ENCODE data around the gene SLC7A1.

The SLC7A1 gene

DNA sequence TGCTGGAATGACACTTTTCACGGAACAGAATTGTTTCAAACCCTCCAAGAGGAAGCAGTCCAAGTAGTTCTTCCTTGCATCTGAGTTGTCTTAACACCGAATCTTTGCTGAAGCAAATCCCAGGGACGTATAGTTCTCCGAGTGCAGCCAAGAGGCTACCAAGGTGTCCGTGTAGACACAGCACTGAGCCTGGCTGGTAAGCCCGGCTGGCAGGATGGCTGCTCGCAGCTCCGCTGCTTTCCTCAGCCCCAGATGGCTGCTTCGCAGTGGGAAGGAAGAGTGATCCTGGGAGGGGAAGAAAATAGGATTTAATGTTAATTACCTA, 105.0 kb downstream of the SLC7A1 start:
- no peak for DNase-seq (ENCODE audit: low read depth in 2 of 2)

DNA sequence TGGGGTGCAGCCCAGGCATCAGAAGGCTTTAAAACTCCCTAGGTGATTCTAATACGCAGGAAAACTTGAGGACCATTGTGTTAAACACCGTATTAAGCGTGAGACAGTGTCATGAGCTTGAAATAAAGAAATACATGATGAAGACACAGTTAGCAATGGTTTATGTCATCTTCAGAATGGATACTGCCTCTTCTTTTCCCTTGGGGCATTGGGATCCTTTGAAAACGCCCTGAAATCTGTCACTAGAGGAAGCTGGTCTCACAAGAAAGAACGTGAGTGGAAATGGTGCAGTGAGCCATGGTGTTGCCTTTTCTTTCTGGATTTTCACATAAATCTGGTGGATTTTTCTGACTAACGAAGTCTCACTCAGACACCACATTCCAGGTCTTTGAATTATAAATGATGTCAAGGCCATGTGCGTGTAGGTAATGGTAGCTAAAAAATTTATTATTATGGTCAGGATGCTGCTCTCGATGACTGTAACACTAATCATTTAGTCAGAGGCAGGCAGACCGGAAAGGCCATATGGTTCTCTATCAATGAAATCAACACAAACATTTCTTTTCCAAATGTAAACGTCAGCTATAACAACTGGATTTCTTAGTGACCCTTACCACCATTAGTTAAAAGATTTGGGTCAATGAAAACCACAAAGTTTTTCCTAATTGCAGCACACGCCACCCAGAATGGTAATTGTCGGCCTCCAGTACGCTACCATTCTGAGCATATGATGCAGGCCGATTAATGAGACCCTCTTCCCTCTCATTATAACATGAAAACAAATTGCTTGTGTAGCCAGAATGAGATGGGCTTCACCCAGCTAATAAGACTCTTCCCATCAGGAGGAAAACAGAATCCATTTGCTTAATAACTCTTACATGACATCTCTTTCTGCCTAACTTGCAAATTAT, 105.6 kb downstream of the SLC7A1 start:
- no peak for DNase-seq (ENCODE audit: low read depth in 2 of 2)

DNA sequence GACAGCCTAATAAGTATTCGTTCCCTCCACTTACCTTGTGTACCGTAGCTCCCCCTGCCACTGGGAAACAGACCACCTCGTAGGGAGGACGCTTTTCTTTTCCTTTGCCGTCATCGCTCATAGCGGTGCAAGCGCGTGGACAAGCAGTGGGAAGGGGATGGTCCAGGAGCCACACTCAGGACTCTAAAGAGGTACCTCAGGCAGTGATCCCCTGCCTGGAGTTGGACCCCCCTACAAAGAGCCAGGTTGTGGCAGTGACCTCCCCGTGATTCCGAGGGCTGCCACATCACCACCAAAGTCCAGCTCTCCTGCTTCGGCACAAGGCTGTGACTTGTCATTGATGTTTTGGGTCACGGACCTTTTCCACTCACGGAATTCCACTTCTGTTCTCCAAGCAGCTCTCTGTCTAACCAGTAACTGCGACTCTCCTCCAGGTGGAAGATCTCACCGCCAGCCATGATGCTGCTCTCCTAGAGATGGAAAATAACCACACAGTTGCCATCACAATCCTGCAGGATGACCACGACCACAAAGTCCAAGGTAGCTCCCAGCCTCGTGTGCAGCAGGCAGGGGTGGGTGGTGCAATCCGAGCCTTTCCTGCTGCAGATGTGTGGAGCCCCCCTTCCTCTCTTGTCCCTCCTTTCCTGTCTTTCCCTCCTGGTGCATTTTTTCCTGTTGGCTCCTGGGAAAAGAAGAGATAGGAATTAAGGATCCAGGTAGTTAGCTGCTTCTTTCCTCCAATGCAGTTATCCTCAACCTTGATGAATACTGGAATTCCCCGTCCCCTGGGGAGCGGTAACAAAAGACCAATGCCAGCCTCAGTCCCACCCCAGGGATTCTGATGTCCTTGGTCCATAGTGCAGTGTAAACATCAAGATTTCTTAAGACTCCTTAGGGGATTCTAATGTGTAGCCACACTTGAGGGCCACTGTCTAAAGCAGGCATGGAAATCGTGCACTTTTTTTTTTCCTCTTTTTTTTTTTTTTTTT, 107.7 kb downstream of the SLC7A1 start:
- DNase-seq (ENCODE audit: low read depth in 2 of 2): no peak

GRCh38 chr13:29486551-29486950, 108.9 kb downstream of the SLC7A1 start:
- no peak for DNase-seq (ENCODE audit: low read depth in 2 of 2)

DNA sequence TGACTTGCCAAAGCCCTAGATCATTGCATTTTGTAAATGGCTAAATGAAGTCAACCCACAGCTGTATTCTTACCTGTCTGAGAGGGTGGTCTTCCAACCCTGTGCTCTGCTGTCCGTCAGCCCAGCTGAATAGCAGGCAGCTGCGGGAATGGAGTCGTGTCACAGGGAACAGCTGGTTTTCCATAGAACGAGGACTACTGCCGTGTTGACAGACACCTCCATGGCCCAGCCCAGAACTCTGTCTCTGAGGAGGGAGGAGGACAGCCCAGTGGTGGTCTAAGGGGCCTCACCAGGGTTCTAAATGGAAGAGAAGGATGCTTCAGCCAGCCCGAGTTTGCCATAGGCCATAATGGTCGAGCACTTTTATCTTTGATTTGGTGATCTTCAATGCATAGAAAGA, 110.7 kb downstream of the SLC7A1 start:
- no peak for DNase-seq (ENCODE audit: low read depth in 2 of 2)

DNA sequence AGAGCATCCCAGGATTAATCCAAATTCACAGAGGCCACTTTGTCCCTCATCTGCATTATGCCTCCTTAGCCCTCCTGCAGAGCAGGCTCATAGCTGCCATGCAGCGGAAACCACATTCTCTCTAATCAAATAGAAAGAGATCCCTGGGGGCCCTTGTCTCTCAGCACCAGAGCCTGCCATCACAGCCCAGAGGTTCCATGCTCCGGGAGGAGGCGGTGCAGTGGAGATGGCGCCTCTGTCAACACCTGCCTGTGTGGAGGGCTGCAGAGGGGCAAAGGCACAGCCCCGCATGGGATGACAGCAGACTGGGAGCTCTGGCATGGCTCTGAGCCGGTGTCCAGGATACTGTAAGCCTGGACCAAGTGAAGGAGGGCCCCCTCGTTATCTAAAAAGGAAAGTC, 111.3 kb downstream of the SLC7A1 start:
- no peak for DNase-seq (ENCODE audit: low read depth in 2 of 2)

GRCh38 chr13:29483623-29484022, 111.9 kb downstream of the SLC7A1 start:
- DNase-seq (ENCODE audit: low read depth in 2 of 2): no peak

GRCh38 chr13:29483211-29483610, 112.3 kb downstream of the SLC7A1 start:
- no peak for DNase-seq (ENCODE audit: low read depth in 2 of 2)

DNA sequence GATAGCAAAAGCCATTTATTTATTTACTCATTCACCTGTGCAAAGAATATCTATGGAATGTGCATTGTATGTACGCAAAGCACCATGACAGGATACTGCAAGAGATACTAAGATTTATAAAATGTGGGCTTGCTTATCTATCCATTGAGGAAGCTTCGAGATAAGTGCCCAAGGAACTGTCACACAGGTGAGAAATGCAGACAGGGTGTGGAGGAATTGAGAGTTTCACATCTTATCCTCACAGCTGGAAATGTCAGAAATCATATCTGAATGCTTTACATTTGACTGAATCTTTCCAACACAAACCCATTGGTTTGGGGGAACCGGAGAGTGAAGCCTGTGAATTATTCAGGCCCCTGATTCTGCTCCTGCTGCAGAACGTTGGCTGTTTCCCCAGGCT, 113.0 kb downstream of the SLC7A1 start:
- no peak for DNase-seq (ENCODE audit: low read depth in 2 of 2)

GRCh38 chr13:29481603-29482002, 113.9 kb downstream of the SLC7A1 start:
- no peak for DNase-seq (ENCODE audit: low read depth in 2 of 2)

GRCh38 chr13:29480893-29481525, 114.5 kb downstream of the SLC7A1 start:
- DNase-seq (ENCODE audit: low read depth in 2 of 2): no peak

GRCh38 chr13:29479716-29480492, 115.6 kb downstream of the SLC7A1 start:
- no peak for DNase-seq (ENCODE audit: low read depth in 2 of 2)

DNA sequence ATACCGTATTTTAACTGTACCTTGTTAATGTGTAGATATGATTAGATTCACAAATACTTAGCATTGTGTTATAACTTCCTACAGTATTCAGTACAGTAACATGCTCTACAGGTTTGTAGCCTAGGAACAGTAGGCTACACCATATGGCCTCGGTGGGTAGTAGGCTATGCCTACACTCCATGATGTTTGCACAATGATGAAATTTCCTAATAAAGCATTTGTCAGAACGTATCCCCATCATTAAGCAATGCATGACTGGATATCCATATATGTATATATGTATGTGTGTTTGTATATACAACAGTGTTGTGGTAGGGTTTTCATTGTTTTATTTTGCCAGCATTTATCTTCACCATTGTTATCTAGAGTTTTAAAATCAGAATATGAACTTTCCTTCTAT, 119.4 kb downstream of the SLC7A1 start:
- DNase-seq (ENCODE audit: low read depth in 2 of 2): no peak

GRCh38 chr13:29474991-29475390, 120.5 kb downstream of the SLC7A1 start:
- peak; percentile 77 to 78 for DNase-seq (ENCODE audit: low read depth in 2 of 2)

DNA sequence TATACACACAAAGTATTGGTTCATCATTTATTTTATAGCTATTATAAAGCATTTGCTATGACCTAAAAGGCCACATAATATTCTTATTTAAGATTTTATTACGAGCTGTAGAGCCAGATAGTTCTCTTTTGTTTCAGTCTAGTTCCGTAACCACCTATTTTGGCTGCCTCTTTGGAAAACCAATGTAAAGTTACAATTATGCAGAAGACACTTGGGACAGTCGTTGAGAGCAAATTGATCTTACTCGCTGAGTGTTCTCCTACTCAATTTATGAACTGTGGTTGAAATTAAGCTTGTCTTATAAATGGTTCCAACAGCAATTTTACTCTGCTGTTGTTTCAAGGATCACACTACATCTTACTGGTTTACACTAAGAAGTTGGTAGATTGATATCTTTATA, 122.3 kb downstream of the SLC7A1 start:
- DNase-seq (ENCODE audit: low read depth in 2 of 2): no peak

- no peak for DNase-seq (ENCODE audit: low read depth in 2 of 2)
Observed at GRCh38 chr13:29472332-29472961, 123.0 kb downstream of the SLC7A1 start.

DNA sequence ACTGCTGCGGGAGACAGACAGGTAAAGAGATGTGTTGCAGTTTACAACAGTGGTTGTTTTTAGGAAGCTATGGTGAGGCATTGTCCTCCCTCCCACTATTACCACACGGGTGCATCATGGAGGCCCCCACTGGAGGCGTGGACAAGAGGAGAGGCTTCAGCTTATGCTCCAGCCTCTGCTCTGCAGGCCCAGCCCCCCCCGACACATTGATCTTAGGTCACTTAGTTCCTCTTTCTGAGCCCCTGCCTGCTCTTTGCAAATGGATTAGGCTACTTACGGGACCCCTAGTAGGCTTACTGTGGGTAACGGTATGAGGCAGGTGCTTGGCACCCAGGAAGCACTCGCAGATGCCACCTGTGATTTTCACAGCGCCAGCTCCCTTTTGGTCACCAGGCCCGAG, 123.9 kb downstream of the SLC7A1 start:
- no peak for DNase-seq (ENCODE audit: low read depth in 2 of 2)

GRCh38 chr13:29465741-29466293, 129.7 kb downstream of the SLC7A1 start:
- peak; percentile 44 to 55 for DNase-seq (ENCODE audit: low read depth in 2 of 2)

DNA sequence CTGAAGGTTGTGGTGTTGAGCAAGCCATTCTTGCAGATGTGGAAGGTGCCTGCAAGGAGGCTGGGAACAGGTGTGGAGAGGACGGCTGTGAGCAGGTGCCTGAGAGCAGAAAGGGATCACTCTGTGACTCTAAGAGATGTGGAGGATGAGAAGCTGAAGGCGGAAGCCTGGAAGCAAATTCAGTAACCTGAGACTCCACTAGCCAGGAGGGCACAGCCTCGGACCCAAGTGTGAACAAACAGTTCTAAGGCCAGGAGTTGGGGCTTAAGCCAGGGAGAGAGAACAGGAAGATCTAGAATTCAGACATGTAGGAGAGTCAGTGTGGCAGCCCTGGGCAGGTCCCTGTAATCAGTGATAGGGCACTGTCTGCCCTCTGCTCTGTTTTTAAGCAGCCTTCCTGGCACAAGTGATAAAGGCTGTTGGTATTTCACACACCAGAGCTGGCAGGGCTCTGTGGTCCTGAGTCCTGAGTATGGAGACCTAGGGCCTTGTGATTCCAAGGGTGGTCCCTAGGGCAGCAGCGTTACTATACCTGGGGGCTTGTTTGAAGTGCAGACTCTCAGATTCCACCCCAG, 131.3 kb downstream of the SLC7A1 start:
- DNase-seq (ENCODE audit: low read depth in 2 of 2): no peak

- no peak for DNase-seq (ENCODE audit: low read depth in 2 of 2)
Observed at GRCh38 chr13:29459813-29460355, 135.6 kb downstream of the SLC7A1 start.

All from fibroblast of skin of left quadriceps (primary cell).